HG03354 (cell line): ENCODE measurements around the gene OTUD3.

Experiments
- ATAC-seq: cut with Tn5 transposase; IDR thresholded peaks from one replicate; pipeline ENCODE4 v1.9.1; 2021; ENCODE audit warnings: mild to moderate bottlenecking; ENCODE audit not compliant: unreplicated experiment, poor library complexity, severe bottlenecking

Gene OTUD3

GRCh38 chr1:19941206-19941568, 59.0 kb downstream of the OTUD3 start:
- no peak for ATAC-seq

GRCh38 chr1:19942088-19942487, 59.9 kb downstream of the OTUD3 start:
- no peak for ATAC-seq

GRCh38 chr1:19942657-19943056, 60.5 kb downstream of the OTUD3 start:
- no peak for ATAC-seq

- ATAC-seq, result no peak
These were observed 63.7 kb downstream of the OTUD3 start for GRCh38 chr1:19945914-19946313.

GRCh38 chr1:19946331-19946751, 64.1 kb downstream of the OTUD3 start:
- ATAC-seq, result no peak

GRCh38 chr1:19946971-19947370, 64.8 kb downstream of the OTUD3 start:
- no peak for ATAC-seq

- no peak for ATAC-seq
These were observed 66.8 kb downstream of the OTUD3 start for GRCh38 chr1:19949016-19949415.

- no peak for ATAC-seq
These were observed 71.9 kb downstream of the OTUD3 start for GRCh38 chr1:19954059-19954458.

GRCh38 chr1:19955534-19956170, 73.5 kb downstream of the OTUD3 start:
- no peak for ATAC-seq

- ATAC-seq, result no peak
These were observed 75.6 kb downstream of the OTUD3 start for GRCh38 chr1:19957779-19958178.

GRCh38 chr1:19960591-19960990, 78.4 kb downstream of the OTUD3 start:
- no peak for ATAC-seq
